ENCODE measurements around the gene WWC2. TPM values are rescaled to one million over a fixed set of nuclear protein-coding genes. Genes with fewer than 3 reads are reported as not detected.

The WWC2 gene
- total and polyA plus RNA-seq, 2 donors (not counting 3 experiments of a cell fraction or from before 2014, with no cell fraction given) = 12.9 to 52.2 TPM

DNA sequence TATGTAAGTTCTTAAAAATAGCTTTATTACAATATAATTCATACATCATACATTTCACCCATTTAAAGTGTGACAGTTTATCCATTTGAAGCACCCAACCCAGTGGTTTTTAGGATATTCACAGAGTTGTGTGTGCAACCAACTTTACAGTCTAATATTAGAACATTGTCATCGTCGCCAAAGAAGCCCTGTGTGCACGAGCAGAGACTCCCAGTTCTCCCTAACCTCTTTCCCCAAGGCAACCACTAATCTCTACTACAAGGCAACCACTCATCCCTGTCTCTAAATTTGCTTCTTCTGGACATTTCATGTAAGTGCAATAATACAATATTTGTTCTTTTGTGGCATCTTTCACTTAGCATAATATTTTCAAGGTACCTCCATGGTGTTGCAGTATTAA is 173.3 kb downstream of the WWC2 start:
- DNase-seq (ENCODE audit: low read depth, low spot score) (no peak), FAIRE-seq (no peak)
- POLR2A ChIA-PET = no interaction called here
- H3K4me1 ChIP-seq (ENCODE audit: control insufficient read depth, extremely low read depth, insufficient read depth, low read length) = no peaks in the 10 kb centered on the region
- CTCF ChIA-PET = interaction anchor here (0.8 to 3.5 kb wide), 5 partner anchors 8 to 199 kb away, joined by 3 to 12 read pairs (median 5); no protein-coding TSS in a partner anchor
- H3K4me2 ChIP-seq (ENCODE audit: insufficient read depth, low read length) = no peak overlapping the region
- no peak overlapping the region for H3K4me3 ChIP-seq (replicated peaks in 1 of 3; ENCODE audit: insufficient read depth in 1 of 3, low read depth in 1 of 3, low read length in 3 of 3)
- no peaks in the 10 kb centered on the region for H4K20me1 ChIP-seq (replicated peaks; ENCODE audit: control insufficient read depth, extremely low read depth, insufficient read depth, low read length)
- no peak overlapping the region for H3K27ac ChIP-seq (ENCODE audit: insufficient read depth, low read depth, low read length)
- no TSS peak for BruUV-seq (replicated peaks)
- TF ChIP-seq MYC (IDR thresholded peaks at IDR 0.05; ENCODE audit: low read depth, low read length) = no peak
- TF ChIP-seq, protein P1, sequence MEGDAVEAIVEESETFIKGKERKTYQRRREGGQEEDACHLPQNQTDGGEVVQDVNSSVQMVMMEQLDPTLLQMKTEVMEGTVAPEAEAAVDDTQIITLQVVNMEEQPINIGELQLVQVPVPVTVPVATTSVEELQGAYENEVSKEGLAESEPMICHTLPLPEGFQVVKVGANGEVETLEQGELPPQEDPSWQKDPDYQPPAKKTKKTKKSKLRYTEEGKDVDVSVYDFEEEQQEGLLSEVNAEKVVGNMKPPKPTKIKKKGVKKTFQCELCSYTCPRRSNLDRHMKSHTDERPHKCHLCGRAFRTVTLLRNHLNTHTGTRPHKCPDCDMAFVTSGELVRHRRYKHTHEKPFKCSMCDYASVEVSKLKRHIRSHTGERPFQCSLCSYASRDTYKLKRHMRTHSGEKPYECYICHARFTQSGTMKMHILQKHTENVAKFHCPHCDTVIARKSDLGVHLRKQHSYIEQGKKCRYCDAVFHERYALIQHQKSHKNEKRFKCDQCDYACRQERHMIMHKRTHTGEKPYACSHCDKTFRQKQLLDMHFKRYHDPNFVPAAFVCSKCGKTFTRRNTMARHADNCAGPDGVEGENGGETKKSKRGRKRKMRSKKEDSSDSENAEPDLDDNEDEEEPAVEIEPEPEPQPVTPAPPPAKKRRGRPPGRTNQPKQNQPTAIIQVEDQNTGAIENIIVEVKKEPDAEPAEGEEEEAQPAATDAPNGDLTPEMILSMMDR (IDR thresholded peaks at IDR 0.05; ENCODE audit: extremely low read depth in 1 of 2, insufficient read depth in 1 of 2, low read depth in 1 of 2, low read length in 2 of 2) = no peak
- H2AFZ ChIP-seq (ENCODE audit: low read depth, low read length) = no peak overlapping the region
- peaks cover 2 to 4% of the 10 kb centered on the region in 2 experiments for H3K36me3 ChIP-seq (ENCODE audit: control insufficient read depth in 2 of 2, extremely low read depth in 1 of 2, insufficient read depth in 2 of 2, low read length in 2 of 2)
- dilution Hi-C loops (cut with MboI; ENCODE audit: extremely low pct_ligation_motif_present, low sequenced_read_pairs) = loop anchor here (25.0 kb wide), 1 partner anchor 360 kb away; the partner anchor contains the start of gene DCTD
- H3K27me3 ChIP-seq (ENCODE audit: control insufficient read depth in 2 of 2, insufficient read depth in 2 of 2, low read length in 2 of 2) = no peaks in the 10 kb centered on the region
- intact Hi-C loops (cut with micrococcal nuclease) = no loop called here
- no peaks in the 10 kb centered on the region for H3K9me1 ChIP-seq (replicated peaks; ENCODE audit: control insufficient read depth, extremely low read depth, insufficient read depth, low read length)
- no peaks in the 10 kb centered on the region for H3K79me2 ChIP-seq (ENCODE audit: control insufficient read depth, insufficient read depth, low read length)
- H3K9ac ChIP-seq (replicated peaks; ENCODE audit: extremely low read depth, insufficient read depth, low read length) = no peak overlapping the region
- peaks cover 1% of the 10 kb centered on the region for H3K9me3 ChIP-seq (replicated peaks; ENCODE audit: control insufficient read depth, insufficient read depth, low read length)

- no peak for DNase-seq (ENCODE audit: low read depth, low spot score)
- Histone ChIP-seq H3K9me1 (replicated peaks; ENCODE audit: control insufficient read depth, extremely low read depth, insufficient read depth, low read length) (no peaks in the 10 kb centered on the region), H3K27ac (ENCODE audit: insufficient read depth, low read depth, low read length) (no peak overlapping the region), H3K4me1 (ENCODE audit: control insufficient read depth, extremely low read depth, insufficient read depth, low read length) (no peaks in the 10 kb centered on the region), H3K79me2 (ENCODE audit: control insufficient read depth, insufficient read depth, low read length) (no peaks in the 10 kb centered on the region), H3K4me3 (replicated peaks in 1 of 3; ENCODE audit: insufficient read depth in 1 of 3, low read depth in 1 of 3, low read length in 3 of 3) (no peak overlapping the region), H3K9me3 (replicated peaks; ENCODE audit: control insufficient read depth, insufficient read depth, low read length) (peaks cover 1% of the 10 kb centered on the region), H4K20me1 (replicated peaks; ENCODE audit: control insufficient read depth, extremely low read depth, insufficient read depth, low read length) (no peaks in the 10 kb centered on the region), H3K36me3 (ENCODE audit: control insufficient read depth in 2 of 2, extremely low read depth in 1 of 2, insufficient read depth in 2 of 2, low read length in 2 of 2) (peaks cover 2% of the 10 kb centered on the region in 2 experiments), H3K4me2 (ENCODE audit: insufficient read depth, low read length) (no peak overlapping the region), H2AFZ (ENCODE audit: low read depth, low read length) (no peak overlapping the region), H3K27me3 (ENCODE audit: control insufficient read depth in 2 of 2, insufficient read depth in 2 of 2, low read length in 2 of 2) (no peaks in the 10 kb centered on the region), H3K9ac (replicated peaks; ENCODE audit: extremely low read depth, insufficient read depth, low read length) (no peak overlapping the region)
- dilution Hi-C loops (cut with MboI; ENCODE audit: extremely low pct_ligation_motif_present, low sequenced_read_pairs) = no loop called here
- ChIA-PET CTCF (no interaction called here), POLR2A (no interaction called here)
- FAIRE-seq = no peak
- intact Hi-C loops (cut with micrococcal nuclease) = no loop called here
- BruUV-seq (replicated peaks) = no TSS peak
- TF ChIP-seq JUN (IDR thresholded peaks at IDR 0.05; ENCODE audit: borderline replicate concordance, insufficient read depth, insufficient read length, low read depth) (no peak), POLR2A (IDR thresholded peaks at IDR 0.05; ENCODE audit: low read depth, low read length) (no peak), FOS (IDR thresholded peaks at IDR 0.05; ENCODE audit: borderline replicate concordance, insufficient read depth, low read length) (no peak), POLR2AphosphoS5 (IDR thresholded peaks at IDR 0.05; ENCODE audit: insufficient read depth, low read depth, low read length) (no peak)
- TF ChIP-seq, protein P1 (IDR thresholded peaks at IDR 0.05; ENCODE audit: extremely low read depth in 1 of 2, insufficient read depth in 1 of 2, low read depth in 1 of 2, low read length in 2 of 2) = no peak
These were observed 177.0 kb downstream of the WWC2 start for GRCh38 chr4:183276106-183276505.

Measured in endothelial cell of umbilical vein (primary cell).